ENCODE data around the gene SRC. TPM values are rescaled to one million over a fixed set of nuclear protein-coding genes. Genes with fewer than 3 reads are reported as not detected.

The SRC gene
- total and polyA plus RNA-seq, 3 experiments from 2014 or later, result 1.2 to 2.7 (median 2.4) TPM

GRCh38 chr20:37390503-37390890, 44.6 kb downstream of the SRC start:
- H3K27ac Mint-ChIP-seq, result peak overlapping the region in 1 of 8 donors; percentile 66
- Histone ChIP-seq H3K27me3 (ENCODE audit: insufficient read depth, low read length, poor library complexity, severe bottlenecking) (no peaks in the 10 kb centered on the region), H3K4me3 (ENCODE audit: low read length) (no peak overlapping the region), H3K4me1 (ENCODE audit: insufficient read depth, low read length) (no peaks in the 10 kb centered on the region), H3K36me3 (ENCODE audit: insufficient read depth, low read length) (no peaks in the 10 kb centered on the region), H3K9me3 (ENCODE audit: low read length) (no peaks in the 10 kb centered on the region), H3K27ac (ENCODE audit: low read depth, low read length) (no peak overlapping the region)
- no peaks in the 10 kb centered on the region for H3K9me3 Mint-ChIP-seq
- H3K36me3 Mint-ChIP-seq, result no peaks in the 10 kb centered on the region
- CTCF ChIA-PET, result interaction anchor here (0.9 kb wide), 1 partner anchor 140 kb away, joined by 3 read pairs; no protein-coding TSS in a partner anchor
- DNase-seq, result no peak
- no peaks in the 10 kb centered on the region for H3K4me1 Mint-ChIP-seq
- POLR2A ChIA-PET, result no interaction called here
- no peak overlapping the region for H3K4me3 Mint-ChIP-seq
- peaks cover 0 to 3% of the 10 kb centered on the region in 2 donors for H3K27me3 Mint-ChIP-seq

- Mint-ChIP-seq H3K36me3 (no peaks in the 10 kb centered on the region), H3K9me3 (no peaks in the 10 kb centered on the region), H3K4me3 (no peak overlapping the region), H3K4me1 (no peaks in the 10 kb centered on the region), H3K27ac (no peak overlapping the region), H3K27me3 (peaks cover 0 to 3% of the 10 kb centered on the region in 2 donors)
- CTCF ChIA-PET, result interaction anchor here (0.9 kb wide), 1 partner anchor 140 kb away, joined by 3 read pairs; no protein-coding TSS in a partner anchor
- Histone ChIP-seq H3K36me3 (ENCODE audit: insufficient read depth, low read length) (no peaks in the 10 kb centered on the region), H3K9me3 (ENCODE audit: low read length) (no peaks in the 10 kb centered on the region), H3K4me1 (ENCODE audit: insufficient read depth, low read length) (no peaks in the 10 kb centered on the region), H3K4me3 (ENCODE audit: low read length) (no peak overlapping the region), H3K27ac (ENCODE audit: low read depth, low read length) (no peak overlapping the region), H3K27me3 (ENCODE audit: insufficient read depth, low read length, poor library complexity, severe bottlenecking) (no peaks in the 10 kb centered on the region)
- POLR2A ChIA-PET, result no interaction called here
- peak in 1 of 5 donors; percentile 16 for DNase-seq
Observed at GRCh38 chr20:37390891-37391525, 45.1 kb downstream of the SRC start.

- Mint-ChIP-seq H3K4me1 (no peaks in the 10 kb centered on the region), H3K4me3 (no peak overlapping the region), H3K9me3 (no peaks in the 10 kb centered on the region), H3K36me3 (no peaks in the 10 kb centered on the region), H3K27me3 (peaks cover 0 to 3% of the 10 kb centered on the region in 2 donors), H3K27ac (no peak overlapping the region)
- no peaks in the 10 kb centered on the region for H3K4me1 ChIP-seq (ENCODE audit: insufficient read depth, low read length)
- peak in 1 of 5 donors; percentile 42 for DNase-seq
- no peak overlapping the region for H3K27ac ChIP-seq (ENCODE audit: low read depth, low read length)
- no peak overlapping the region for H3K4me3 ChIP-seq (ENCODE audit: low read length)
- no peaks in the 10 kb centered on the region for H3K27me3 ChIP-seq (ENCODE audit: insufficient read depth, low read length, poor library complexity, severe bottlenecking)
- no peaks in the 10 kb centered on the region for H3K36me3 ChIP-seq (ENCODE audit: insufficient read depth, low read length)
- ChIA-PET POLR2A (no interaction called here), CTCF (interaction anchor here (1.1 kb wide), 1 partner anchor 29 kb away, joined by 3 read pairs; no protein-coding TSS in a partner anchor)
- no peaks in the 10 kb centered on the region for H3K9me3 ChIP-seq (ENCODE audit: low read length)
Observed at GRCh38 chr20:37392441-37393195, 46.7 kb downstream of the SRC start.

GRCh38 chr20:37393196-37393862, 47.4 kb downstream of the SRC start:
- no peaks in the 10 kb centered on the region for H3K4me1 ChIP-seq (ENCODE audit: insufficient read depth, low read length)
- peak in 1 of 5 donors; percentile 17 for DNase-seq
- H3K27ac Mint-ChIP-seq, result peak overlapping the region in 1 of 8 donors; percentile 22
- no peak overlapping the region for H3K4me3 Mint-ChIP-seq
- no peaks in the 10 kb centered on the region for H3K36me3 ChIP-seq (ENCODE audit: insufficient read depth, low read length)
- H3K27ac ChIP-seq (ENCODE audit: low read depth, low read length), result no peak overlapping the region
- H3K27me3 ChIP-seq (ENCODE audit: insufficient read depth, low read length, poor library complexity, severe bottlenecking), result no peaks in the 10 kb centered on the region
- ChIA-PET POLR2A (no interaction called here), CTCF (no interaction called here)
- no peaks in the 10 kb centered on the region for H3K9me3 Mint-ChIP-seq
- peaks cover 0 to 3% of the 10 kb centered on the region in 2 donors for H3K27me3 Mint-ChIP-seq
- H3K4me1 Mint-ChIP-seq, result no peaks in the 10 kb centered on the region
- H3K4me3 ChIP-seq (ENCODE audit: low read length), result no peak overlapping the region
- no peaks in the 10 kb centered on the region for H3K9me3 ChIP-seq (ENCODE audit: low read length)
- no peaks in the 10 kb centered on the region for H3K36me3 Mint-ChIP-seq

- POLR2A ChIA-PET, result no interaction called here
- H3K27ac Mint-ChIP-seq, result no peak overlapping the region
Observed at GRCh38 chr20:37393863-37394542, 48.1 kb downstream of the SRC start.

GRCh38 chr20:37394543-37395409, 48.8 kb downstream of the SRC start:
- peak overlapping the region in 1 of 8 donors; percentile 13 for H3K27ac Mint-ChIP-seq
- H3K27me3 Mint-ChIP-seq, result peaks cover 0 to 3% of the 10 kb centered on the region in 2 donors
- ChIA-PET CTCF (no interaction called here), POLR2A (no interaction called here)
- no peak overlapping the region for H3K4me3 Mint-ChIP-seq
- H3K4me1 ChIP-seq (ENCODE audit: insufficient read depth, low read length), result no peaks in the 10 kb centered on the region
- H3K36me3 ChIP-seq (ENCODE audit: insufficient read depth, low read length), result no peaks in the 10 kb centered on the region
- H3K27me3 ChIP-seq (ENCODE audit: insufficient read depth, low read length, poor library complexity, severe bottlenecking), result no peaks in the 10 kb centered on the region
- DNase-seq, result no peak
- H3K4me1 Mint-ChIP-seq, result no peaks in the 10 kb centered on the region
- no peak overlapping the region for H3K4me3 ChIP-seq (ENCODE audit: low read length)
- no peaks in the 10 kb centered on the region for H3K36me3 Mint-ChIP-seq
- H3K27ac ChIP-seq (ENCODE audit: low read depth, low read length), result no peak overlapping the region
- H3K9me3 Mint-ChIP-seq, result no peaks in the 10 kb centered on the region
- H3K9me3 ChIP-seq (ENCODE audit: low read length), result no peaks in the 10 kb centered on the region

More at GRCh38 chr20:37393863-37394542, 48.1 kb downstream of the SRC start:
- Histone ChIP-seq H3K4me3 (ENCODE audit: low read length) (no peak overlapping the region), H3K27me3 (ENCODE audit: insufficient read depth, low read length, poor library complexity, severe bottlenecking) (no peaks in the 10 kb centered on the region), H3K4me1 (ENCODE audit: insufficient read depth, low read length) (no peaks in the 10 kb centered on the region), H3K9me3 (ENCODE audit: low read length) (no peaks in the 10 kb centered on the region), H3K36me3 (ENCODE audit: insufficient read depth, low read length) (no peaks in the 10 kb centered on the region), H3K27ac (ENCODE audit: low read depth, low read length) (no peak overlapping the region)
- no peak for DNase-seq
- CTCF ChIA-PET, result no interaction called here
- H3K36me3 Mint-ChIP-seq, result no peaks in the 10 kb centered on the region
- no peaks in the 10 kb centered on the region for H3K4me1 Mint-ChIP-seq
- no peaks in the 10 kb centered on the region for H3K9me3 Mint-ChIP-seq
- no peak overlapping the region for H3K4me3 Mint-ChIP-seq
- peaks cover 0 to 3% of the 10 kb centered on the region in 2 donors for H3K27me3 Mint-ChIP-seq

GRCh38 chr20:37395410-37395797, 49.5 kb downstream of the SRC start:
- ChIA-PET CTCF (no interaction called here), POLR2A (no interaction called here)
- Mint-ChIP-seq H3K4me3 (no peak overlapping the region), H3K9me3 (no peaks in the 10 kb centered on the region), H3K36me3 (no peaks in the 10 kb centered on the region), H3K27ac (no peak overlapping the region), H3K4me1 (no peaks in the 10 kb centered on the region), H3K27me3 (peaks cover 0 to 3% of the 10 kb centered on the region in 2 donors)
- Histone ChIP-seq H3K36me3 (ENCODE audit: insufficient read depth, low read length) (no peaks in the 10 kb centered on the region), H3K9me3 (ENCODE audit: low read length) (no peaks in the 10 kb centered on the region), H3K27me3 (ENCODE audit: insufficient read depth, low read length, poor library complexity, severe bottlenecking) (no peaks in the 10 kb centered on the region), H3K4me1 (ENCODE audit: insufficient read depth, low read length) (no peaks in the 10 kb centered on the region), H3K4me3 (ENCODE audit: low read length) (no peak overlapping the region), H3K27ac (ENCODE audit: low read depth, low read length) (no peak overlapping the region)
- DNase-seq, result no peak

Measured in CD8-positive, alpha-beta memory T cell (primary cell).